C4-2B (cell line): ENCODE measurements around the gene ZNF765.
A peak's percentile ranks its signal among the peaks of the same experiment; 100 is the strongest.
"Not testable (repeated sequence)": the region's sequence is repeated elsewhere in the genome, so short reads cannot be mapped to it uniquely, and the experiment has no call there.

Experiments
- H3K27ac ChIP-seq: fragments of 450-650 bp; 2 replicates; pipeline ENCODE4 v1.5.1; 2017
- ZFX ChIP-seq: fragments of 450-650 bp; IDR thresholded peaks from 2 replicates; pipeline ENCODE4 v1.6.1; 2017
- TF ChIP-seq, protein P1 (sequence below): fragments of 450-650 bp; conservative IDR thresholded peaks from 2 replicates; pipeline ENCODE4 v1.5.1; 2017; ENCODE audit warnings: mild to moderate bottlenecking

The ZNF765 gene

GRCh38 chr19:53394974-53395839 lies at the start of gene ZNF765:
Gene ZNF765 (plus strand): TSS chr19:53395149. CDS start chr19:53398016, 2,867 bp downstream.
- peak within 1 kb of the TSS; percentile 79 for H3K27ac ChIP-seq
- TF ChIP-seq, protein P1, sequence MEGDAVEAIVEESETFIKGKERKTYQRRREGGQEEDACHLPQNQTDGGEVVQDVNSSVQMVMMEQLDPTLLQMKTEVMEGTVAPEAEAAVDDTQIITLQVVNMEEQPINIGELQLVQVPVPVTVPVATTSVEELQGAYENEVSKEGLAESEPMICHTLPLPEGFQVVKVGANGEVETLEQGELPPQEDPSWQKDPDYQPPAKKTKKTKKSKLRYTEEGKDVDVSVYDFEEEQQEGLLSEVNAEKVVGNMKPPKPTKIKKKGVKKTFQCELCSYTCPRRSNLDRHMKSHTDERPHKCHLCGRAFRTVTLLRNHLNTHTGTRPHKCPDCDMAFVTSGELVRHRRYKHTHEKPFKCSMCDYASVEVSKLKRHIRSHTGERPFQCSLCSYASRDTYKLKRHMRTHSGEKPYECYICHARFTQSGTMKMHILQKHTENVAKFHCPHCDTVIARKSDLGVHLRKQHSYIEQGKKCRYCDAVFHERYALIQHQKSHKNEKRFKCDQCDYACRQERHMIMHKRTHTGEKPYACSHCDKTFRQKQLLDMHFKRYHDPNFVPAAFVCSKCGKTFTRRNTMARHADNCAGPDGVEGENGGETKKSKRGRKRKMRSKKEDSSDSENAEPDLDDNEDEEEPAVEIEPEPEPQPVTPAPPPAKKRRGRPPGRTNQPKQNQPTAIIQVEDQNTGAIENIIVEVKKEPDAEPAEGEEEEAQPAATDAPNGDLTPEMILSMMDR = peak; percentile 59
- peak; percentile 45; the same call in 1 of the 2 replicates for TF ChIP-seq ZFX

- TF ChIP-seq, protein P1 = no peak
- TF ChIP-seq ZFX = no peak
- no peak overlapping the region for H3K27ac ChIP-seq
These were observed 39.2 kb upstream of the ZNF765 start for GRCh38 chr19:53355739-53356138.

- TF ChIP-seq, protein P1 = no peak
- no peak for TF ChIP-seq ZFX
- H3K27ac ChIP-seq = no peak overlapping the region
These were observed 36.9 kb upstream of the ZNF765 start for GRCh38 chr19:53357821-53358581.

GRCh38 chr19:53360056-53360455 lies 34.9 kb upstream of the ZNF765 start:
- not testable (repeated sequence) for H3K27ac ChIP-seq

DNA sequence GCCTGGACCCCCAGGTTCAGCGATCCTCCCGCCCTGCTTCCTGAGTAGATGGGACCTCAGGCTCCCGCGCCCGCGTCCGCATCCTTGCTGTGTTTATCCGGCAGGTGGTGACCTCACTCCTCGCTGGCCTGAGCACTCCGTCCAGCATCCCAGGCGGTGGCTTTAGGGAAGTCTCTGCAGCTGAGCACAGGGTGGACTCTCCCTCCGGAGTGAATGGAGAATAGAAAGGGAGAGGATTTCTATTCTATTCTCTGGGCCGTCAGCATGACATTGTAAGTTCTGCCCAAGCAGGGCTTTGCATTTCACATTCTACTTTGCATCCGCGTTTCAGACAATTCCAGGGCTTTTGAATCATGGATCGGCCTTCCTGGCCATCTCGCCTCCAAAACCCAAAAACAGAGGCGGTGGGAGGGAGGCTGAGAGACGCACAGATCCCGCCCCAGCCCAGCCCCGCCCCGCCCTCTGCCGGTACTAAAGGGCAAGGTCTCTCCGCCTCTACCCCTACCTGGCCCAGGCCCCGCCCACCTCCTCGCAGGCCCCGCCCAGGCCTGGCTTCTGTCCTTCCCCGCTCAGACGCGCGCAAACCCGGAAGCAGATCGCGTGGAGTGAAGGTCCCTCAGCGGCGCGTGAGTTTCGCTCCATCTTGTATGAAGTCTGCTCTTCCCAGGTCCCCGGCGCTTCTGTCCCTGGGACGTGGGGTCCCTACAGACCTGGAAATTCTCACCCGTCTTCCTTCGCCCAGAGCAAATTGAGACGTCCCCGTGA lies 29.6 kb upstream of the ZNF765 start, which contains the start of gene ZNF525:
ZNF525 (plus strand) TSS at position 572 of the 765 bp plus-strand sequence. CDS start 6,577 bp downstream, outside the sequence.
- H3K27ac ChIP-seq = peak within 1 kb of the TSS; percentile 81

GRCh38 chr19:53365899-53366493 lies 29.0 kb upstream of the ZNF765 start:
- H3K27ac ChIP-seq = peak overlapping the region; percentile 81
- TF ChIP-seq, protein P1 = no peak
- no peak for TF ChIP-seq ZFX

More for the DNA sequence above, 29.6 kb upstream of the ZNF765 start, which contains the start of gene ZNF525:
- TF ChIP-seq, protein P1 = peak; percentile 20
- no peak for TF ChIP-seq ZFX

- H3K27ac ChIP-seq = 0 out of 2 replicates have a peak overlapping the region, but pooled peaks have one; percentile 29
- TF ChIP-seq, protein P1 = no peak
- TF ChIP-seq ZFX = no peak
These were observed 22.8 kb upstream of the ZNF765 start for GRCh38 chr19:53372196-53372595.
